ENCODE results near the gene ATOH8.

The ATOH8 gene

GRCh38 chr2:85790032-85790431, 36.2 kb downstream of the ATOH8 start:
- no peak overlapping the region for H3K9ac ChIP-seq (ENCODE audit: low read length)
- no peaks in the 10 kb centered on the region for H3K27me3 ChIP-seq (ENCODE audit: control insufficient read depth, insufficient read depth, low read length)
- H3K4me1 ChIP-seq (ENCODE audit: control insufficient read depth, insufficient read depth, low read length): peaks cover 10% of the 10 kb centered on the region; the same call in 1 of the 2 replicates
- H3K4me3 ChIP-seq (ENCODE audit: low read depth, low read length): no peak overlapping the region
- no peaks in the 10 kb centered on the region for H3K36me3 ChIP-seq (ENCODE audit: control insufficient read depth, insufficient read depth, low read length)
- H3K27ac ChIP-seq (ENCODE audit: low read depth, low read length): no peak overlapping the region
- no peaks in the 10 kb centered on the region for H3K9me3 ChIP-seq (ENCODE audit: control insufficient read depth, insufficient read depth, low read depth, low read length)

DNA sequence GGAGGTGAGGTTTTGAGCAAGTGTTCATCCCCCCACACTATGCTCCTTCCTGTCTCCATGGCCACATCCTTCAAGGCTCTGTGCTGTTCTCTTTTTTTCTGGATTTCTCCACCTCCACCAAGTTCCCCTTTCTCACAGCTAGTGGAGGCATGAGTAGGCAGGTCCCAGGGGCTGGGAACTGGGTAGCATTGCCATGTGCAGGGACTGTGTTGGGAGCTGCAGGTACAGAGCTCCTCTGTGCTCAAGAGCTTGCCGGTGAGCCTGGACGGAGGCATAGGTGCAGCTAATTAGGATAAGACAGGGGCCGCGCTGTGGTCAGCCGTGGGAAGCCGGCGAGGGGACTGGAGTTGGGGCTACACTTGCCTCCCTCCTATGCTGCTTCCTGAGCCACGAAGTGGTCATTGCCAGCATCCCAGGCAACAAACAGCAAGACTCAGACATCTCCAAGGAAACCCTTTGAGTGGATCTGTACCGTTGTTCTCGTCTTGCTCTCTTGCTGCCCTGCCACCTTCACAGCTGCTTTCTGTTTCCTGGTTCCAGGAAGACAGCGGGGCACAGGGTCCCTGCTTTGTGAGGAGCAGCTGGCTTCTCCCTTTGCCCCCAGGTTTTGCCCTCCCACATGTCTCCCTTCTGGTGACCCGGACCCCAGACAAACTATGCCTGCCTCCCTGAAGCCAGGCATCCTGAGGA, 36.9 kb downstream of the ATOH8 start:
- Histone ChIP-seq H3K9ac (ENCODE audit: low read length) (no peak overlapping the region), H3K36me3 (ENCODE audit: control insufficient read depth, insufficient read depth, low read length) (no peaks in the 10 kb centered on the region), H3K4me1 (ENCODE audit: control insufficient read depth, insufficient read depth, low read length) (peaks cover 10% of the 10 kb centered on the region; the same call in 1 of the 2 replicates), H3K4me3 (ENCODE audit: low read depth, low read length) (no peak overlapping the region), H3K9me3 (ENCODE audit: control insufficient read depth, insufficient read depth, low read depth, low read length) (no peaks in the 10 kb centered on the region), H3K27me3 (ENCODE audit: control insufficient read depth, insufficient read depth, low read length) (no peaks in the 10 kb centered on the region), H3K27ac (ENCODE audit: low read depth, low read length) (no peak overlapping the region)

DNA sequence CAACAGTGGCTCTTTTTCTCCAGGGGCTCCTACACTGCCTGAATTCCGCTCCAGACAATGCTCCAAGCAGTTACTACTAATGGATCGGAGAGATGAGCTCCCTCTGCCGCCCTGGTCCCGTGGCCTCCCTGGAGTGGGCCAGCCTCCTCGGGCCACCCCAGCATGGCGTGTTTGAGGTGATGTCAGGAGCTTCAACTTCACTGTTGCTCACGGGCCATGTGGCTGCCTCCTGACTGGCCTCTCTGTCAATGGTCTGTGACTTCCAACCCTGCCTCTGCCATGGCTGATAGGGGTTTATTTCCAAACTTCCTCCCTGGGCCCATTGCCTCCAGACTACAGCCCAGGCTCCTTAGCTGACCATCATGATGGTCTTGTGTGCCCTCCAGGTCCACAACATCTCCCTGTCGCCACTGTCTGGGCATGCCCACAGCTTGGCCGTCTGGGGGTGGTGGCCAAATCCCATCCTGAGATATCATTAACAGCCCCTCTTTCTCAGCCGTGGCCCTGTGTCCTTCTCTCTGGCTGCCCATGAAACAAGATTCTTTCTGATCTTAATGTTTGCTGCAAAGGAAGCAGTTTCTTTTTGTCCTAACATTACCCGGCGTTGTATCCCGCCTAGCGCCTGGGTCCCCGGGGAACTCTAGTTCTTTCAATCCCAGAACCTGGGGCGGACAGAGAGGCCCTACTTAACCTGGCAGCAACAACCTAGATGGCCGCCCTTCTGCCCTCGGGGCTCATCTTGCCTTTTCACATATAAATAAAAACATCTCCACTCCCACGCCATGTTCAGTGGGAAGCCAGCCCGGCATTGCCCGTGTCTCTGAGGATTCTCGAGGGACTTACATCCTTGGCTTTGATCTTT, 38.1 kb downstream of the ATOH8 start:
- Histone ChIP-seq H3K36me3 (ENCODE audit: control insufficient read depth, insufficient read depth, low read length) (no peaks in the 10 kb centered on the region), H3K4me1 (ENCODE audit: control insufficient read depth, insufficient read depth, low read length) (peaks cover 20% of the 10 kb centered on the region; the same call in 1 of the 2 replicates), H3K4me3 (ENCODE audit: low read depth, low read length) (no peak overlapping the region), H3K9me3 (ENCODE audit: control insufficient read depth, insufficient read depth, low read depth, low read length) (no peaks in the 10 kb centered on the region), H3K27ac (ENCODE audit: low read depth, low read length) (no peak overlapping the region), H3K9ac (ENCODE audit: low read length) (no peak overlapping the region), H3K27me3 (ENCODE audit: control insufficient read depth, insufficient read depth, low read length) (no peaks in the 10 kb centered on the region)

DNA sequence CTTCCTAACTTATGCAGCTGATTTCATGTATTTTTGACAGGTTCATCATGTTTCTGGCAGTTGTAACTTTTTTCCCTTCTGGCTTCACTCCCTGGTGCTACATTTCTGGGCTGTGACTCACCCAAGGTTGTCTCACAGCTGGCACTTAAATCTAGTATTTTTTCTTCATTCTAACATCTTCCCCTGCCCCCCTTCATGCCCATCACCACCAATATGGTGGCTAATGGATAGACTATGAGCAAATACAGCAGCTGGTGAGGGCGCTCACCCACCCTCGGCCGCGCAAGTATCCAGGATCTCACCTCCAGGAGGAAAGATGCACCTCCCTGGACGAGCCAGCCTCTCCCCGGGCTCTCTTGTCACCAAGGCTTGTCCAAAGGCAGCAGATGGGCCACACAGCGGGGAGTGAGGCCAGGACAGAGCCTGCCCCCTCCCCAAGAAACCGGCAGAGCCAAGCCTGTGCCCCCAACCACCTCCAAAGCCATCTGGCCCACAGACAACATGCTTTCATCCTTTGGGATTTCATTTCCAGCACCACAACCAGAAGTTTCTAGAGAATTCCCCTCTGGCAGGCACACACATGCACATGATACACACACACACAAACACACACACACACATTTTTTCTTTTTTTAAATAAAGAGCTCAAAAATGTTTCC, 39.1 kb downstream of the ATOH8 start:
- Histone ChIP-seq H3K27me3 (ENCODE audit: control insufficient read depth, insufficient read depth, low read length) (no peaks in the 10 kb centered on the region), H3K9me3 (ENCODE audit: control insufficient read depth, insufficient read depth, low read depth, low read length) (no peaks in the 10 kb centered on the region), H3K4me1 (ENCODE audit: control insufficient read depth, insufficient read depth, low read length) (peaks cover 20% of the 10 kb centered on the region; the same call in 1 of the 2 replicates), H3K27ac (ENCODE audit: low read depth, low read length) (no peak overlapping the region), H3K9ac (ENCODE audit: low read length) (no peak overlapping the region), H3K4me3 (ENCODE audit: low read depth, low read length) (no peak overlapping the region), H3K36me3 (ENCODE audit: control insufficient read depth, insufficient read depth, low read length) (no peaks in the 10 kb centered on the region)

GRCh38 chr2:85793584-85793983, 39.8 kb downstream of the ATOH8 start:
- Histone ChIP-seq H3K27ac (ENCODE audit: low read depth, low read length) (no peak overlapping the region), H3K9me3 (ENCODE audit: control insufficient read depth, insufficient read depth, low read depth, low read length) (no peaks in the 10 kb centered on the region), H3K4me1 (ENCODE audit: control insufficient read depth, insufficient read depth, low read length) (peaks cover 20% of the 10 kb centered on the region; the same call in 1 of the 2 replicates), H3K9ac (ENCODE audit: low read length) (no peak overlapping the region), H3K27me3 (ENCODE audit: control insufficient read depth, insufficient read depth, low read length) (no peaks in the 10 kb centered on the region), H3K4me3 (ENCODE audit: low read depth, low read length) (no peak overlapping the region), H3K36me3 (ENCODE audit: control insufficient read depth, insufficient read depth, low read length) (no peaks in the 10 kb centered on the region)

- Histone ChIP-seq H3K27ac (ENCODE audit: low read depth, low read length) (no peak overlapping the region), H3K4me1 (ENCODE audit: control insufficient read depth, insufficient read depth, low read length) (peaks cover 20% of the 10 kb centered on the region; the same call in 1 of the 2 replicates), H3K27me3 (ENCODE audit: control insufficient read depth, insufficient read depth, low read length) (no peaks in the 10 kb centered on the region), H3K4me3 (ENCODE audit: low read depth, low read length) (no peak overlapping the region), H3K9me3 (ENCODE audit: control insufficient read depth, insufficient read depth, low read depth, low read length) (no peaks in the 10 kb centered on the region), H3K9ac (ENCODE audit: low read length) (no peak overlapping the region), H3K36me3 (ENCODE audit: control insufficient read depth, insufficient read depth, low read length) (no peaks in the 10 kb centered on the region)
These were observed 40.2 kb downstream of the ATOH8 start for GRCh38 chr2:85794038-85794441.

- no peak overlapping the region for H3K9ac ChIP-seq (ENCODE audit: low read length)
- H3K4me1 ChIP-seq (ENCODE audit: control insufficient read depth, insufficient read depth, low read length): peaks cover 20% of the 10 kb centered on the region; the same call in 1 of the 2 replicates
- no peaks in the 10 kb centered on the region for H3K27me3 ChIP-seq (ENCODE audit: control insufficient read depth, insufficient read depth, low read length)
- H3K9me3 ChIP-seq (ENCODE audit: control insufficient read depth, insufficient read depth, low read depth, low read length): no peaks in the 10 kb centered on the region
- no peak overlapping the region for H3K27ac ChIP-seq (ENCODE audit: low read depth, low read length)
- H3K36me3 ChIP-seq (ENCODE audit: control insufficient read depth, insufficient read depth, low read length): no peaks in the 10 kb centered on the region
- no peak overlapping the region for H3K4me3 ChIP-seq (ENCODE audit: low read depth, low read length)
These were observed 40.8 kb downstream of the ATOH8 start for GRCh38 chr2:85794491-85795121.

DNA sequence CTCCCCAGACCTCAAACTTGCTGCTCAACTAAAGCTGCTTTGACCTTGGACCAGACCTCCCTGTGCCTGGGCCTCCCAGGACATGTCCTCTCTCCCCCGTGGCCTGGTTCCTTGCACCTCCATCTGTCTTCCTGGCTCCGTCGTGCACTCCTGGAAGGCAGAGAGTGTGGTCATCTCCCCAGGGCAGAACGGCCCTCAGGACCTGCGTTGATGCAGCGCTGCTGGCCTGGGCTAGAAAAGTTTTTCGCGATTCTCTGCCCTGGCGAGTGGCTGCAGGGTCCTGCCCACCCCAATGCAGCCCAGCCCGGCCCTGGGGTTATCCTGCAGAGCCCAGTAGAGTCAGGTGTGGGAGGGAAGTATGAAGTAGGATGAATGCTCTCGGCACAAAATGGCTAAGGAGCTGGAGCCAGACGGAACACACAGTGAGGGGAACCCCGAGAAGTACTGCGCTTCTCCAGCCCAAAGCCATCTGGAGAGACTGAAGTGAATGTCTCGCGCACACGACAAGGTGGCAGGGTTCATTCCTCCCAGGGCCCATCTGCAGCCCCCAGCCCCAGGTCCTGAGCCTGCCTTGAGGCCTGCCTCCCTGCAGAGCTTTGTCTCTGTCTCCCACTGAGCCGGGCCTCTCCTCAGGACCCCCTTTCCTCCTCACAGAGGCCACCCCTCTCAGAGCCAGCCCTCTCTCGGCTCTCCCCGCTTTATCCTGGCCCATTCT, 41.7 kb downstream of the ATOH8 start:
- Histone ChIP-seq H3K27ac (ENCODE audit: low read depth, low read length) (no peak overlapping the region), H3K9me3 (ENCODE audit: control insufficient read depth, insufficient read depth, low read depth, low read length) (no peaks in the 10 kb centered on the region), H3K4me1 (ENCODE audit: control insufficient read depth, insufficient read depth, low read length) (peaks cover 20% of the 10 kb centered on the region; the same call in 1 of the 2 replicates), H3K27me3 (ENCODE audit: control insufficient read depth, insufficient read depth, low read length) (no peaks in the 10 kb centered on the region), H3K9ac (ENCODE audit: low read length) (no peak overlapping the region), H3K4me3 (ENCODE audit: low read depth, low read length) (no peak overlapping the region), H3K36me3 (ENCODE audit: control insufficient read depth, insufficient read depth, low read length) (no peaks in the 10 kb centered on the region)

- no peaks in the 10 kb centered on the region for H3K27me3 ChIP-seq (ENCODE audit: control insufficient read depth, insufficient read depth, low read length)
- peaks cover 20% of the 10 kb centered on the region; the same call in 1 of the 2 replicates for H3K4me1 ChIP-seq (ENCODE audit: control insufficient read depth, insufficient read depth, low read length)
- no peaks in the 10 kb centered on the region; the same call in 1 of the 2 replicates for H3K9me3 ChIP-seq (ENCODE audit: control insufficient read depth, insufficient read depth, low read depth, low read length)
- no peaks in the 10 kb centered on the region for H3K36me3 ChIP-seq (ENCODE audit: control insufficient read depth, insufficient read depth, low read length)
- H3K27ac ChIP-seq (ENCODE audit: low read depth, low read length): no peak overlapping the region
- no peak overlapping the region for H3K4me3 ChIP-seq (ENCODE audit: low read depth, low read length)
- H3K9ac ChIP-seq (ENCODE audit: low read length): no peak overlapping the region
These were observed 42.2 kb downstream of the ATOH8 start for GRCh38 chr2:85796046-85796340.

Data from HUES6 (cell line).